Endothelial cell of umbilical vein (primary cell): ENCODE data around the gene PEAR1. TPM values are rescaled to one million over a fixed set of nuclear protein-coding genes. Genes with fewer than 3 reads are reported as not detected.

Experiments used
- BruUV-seq: library from RNA; stranded (reverse); fragments of 400-500 nt; replicated peaks from 2 replicates; lab custom pipeline; 2021; lab: Mats Ljungman, UMichigan
- CTCF ChIA-PET: fragments of 300-600, 350-600 bp; sonication (Branson Sonifier 250); formaldehyde crosslinking; loops from one replicate; lab custom pipeline; 2021; ENCODE audit warnings: antibody characterized with exemption, inconsistent platforms; lab: Charles Lee
- POLR2A ChIA-PET: fragments of 300-600, 350-600 bp; sonication (Branson Sonifier 250); formaldehyde crosslinking; loops from one replicate; lab custom pipeline; 2021; ENCODE audit warnings: antibody characterized with exemption, inconsistent platforms; lab: Charles Lee
- DNase-seq: peaks from one replicate; pipeline ENCODE4 v3.0.0-alpha.2; 2011; ENCODE audit warnings: low read depth, low spot score
- FAIRE-seq: peaks from 2 replicates; lab custom pipeline; 2011; peaks lifted over from hg19 to GRCh38; lab: Jason Lieb, UNC
- H2AFZ ChIP-seq: 2 replicates; pipeline ENCODE4 v1.6.0; 2012; ENCODE audit warnings: low read depth, low read length, control low read depth, inconsistent platforms
- H3K27ac ChIP-seq: 2 replicates; pipeline ENCODE4 v1.5.1; 2011; ENCODE audit warnings: low read depth, mild to moderate bottlenecking, control low read depth, low read length, moderate library complexity; ENCODE audit not compliant: insufficient read depth
- H3K27me3 ChIP-seq, 2 experiments: 2 replicates each; pipeline versions ENCODE4 v1.6.0 to v1.6.1; 2011; ENCODE audit warnings: low read length in 2 of 2, mixed read lengths in 1 of 2; ENCODE audit not compliant: control insufficient read depth in 2 of 2, insufficient read depth in 2 of 2
- H3K36me3 ChIP-seq, 2 experiments: 2 replicates in 1 of 2; 3 replicates in 1 of 2; pipeline ENCODE4 v1.5.1; 2011; ENCODE audit warnings: low read length in 2 of 2, mild to moderate bottlenecking in 1 of 2, moderate library complexity in 1 of 2; ENCODE audit not compliant: control insufficient read depth in 2 of 2, insufficient read depth in 2 of 2; ENCODE audit errors: extremely low read depth in 1 of 2
- H3K4me1 ChIP-seq: 3 replicates; pipeline ENCODE4 v1.5.1; 2011; ENCODE audit warnings: mild to moderate bottlenecking, low read length; ENCODE audit not compliant: control insufficient read depth, insufficient read depth; ENCODE audit errors: extremely low read depth
- H3K4me2 ChIP-seq: 2 replicates; pipeline ENCODE4 v1.6.1; 2011; ENCODE audit warnings: low read length, control low read depth, mixed read lengths; ENCODE audit not compliant: insufficient read depth
- H3K4me3 ChIP-seq, 3 experiments: fragments of 200-600 bp in 1 of 3; sonication (generic), shearing (Covaris generic) in 1 of 3; replicated peaks in 1 of 3; 2 replicates each; pipeline ENCODE4 v1.5.1; 2011 to 2016; ENCODE audit warnings: control low read depth in 3 of 3, low read length in 3 of 3, mild to moderate bottlenecking in 2 of 3, inconsistent platforms in 1 of 3, low read depth in 1 of 3, moderate library complexity in 1 of 3; ENCODE audit not compliant: insufficient read depth in 1 of 3
- H3K79me2 ChIP-seq: 2 replicates; pipeline ENCODE4 v1.6.0; 2012; ENCODE audit warnings: low read length, inconsistent platforms; ENCODE audit not compliant: control insufficient read depth, insufficient read depth
- H3K9ac ChIP-seq: replicated peaks from 2 replicates; pipeline ENCODE3; 2011; ENCODE audit warnings: low read length, control low read depth; ENCODE audit not compliant: insufficient read depth; ENCODE audit errors: extremely low read depth
- H3K9me1 ChIP-seq: replicated peaks from 3 replicates; pipeline ENCODE4 v1.6.0; 2011; ENCODE audit warnings: mild to moderate bottlenecking, low read length; ENCODE audit not compliant: control insufficient read depth, insufficient read depth; ENCODE audit errors: extremely low read depth
- H3K9me3 ChIP-seq: replicated peaks from 2 replicates; pipeline ENCODE4 v1.5.1; 2012; ENCODE audit warnings: low read length, inconsistent platforms; ENCODE audit not compliant: control insufficient read depth, insufficient read depth
- H4K20me1 ChIP-seq: replicated peaks from 2 replicates; pipeline ENCODE3; 2011; ENCODE audit warnings: mild to moderate bottlenecking, low read length; ENCODE audit not compliant: control insufficient read depth, insufficient read depth; ENCODE audit errors: extremely low read depth
- CTCF ChIP-seq, 2 donors: IDR thresholded peaks; 1 replicate in 1 of 2; 2 replicates in 1 of 2; pipeline ENCODE4 v1.5.1; 2011; ENCODE audit warnings: low read length in 2 of 2, mild to moderate bottlenecking in 2 of 2, moderate library complexity in 2 of 2, control low read depth in 1 of 2, inconsistent platforms in 1 of 2, low read depth in 1 of 2; ENCODE audit not compliant: insufficient read depth in 1 of 2; ENCODE audit errors: extremely low read depth in 1 of 2
- EZH2 ChIP-seq: IDR thresholded peaks from 2 replicates; pipeline ENCODE4 v1.6.1; 2012; ENCODE audit warnings: borderline replicate concordance, low read depth, mild to moderate bottlenecking, moderate library complexity, low read length, inconsistent platforms; ENCODE audit not compliant: severe bottlenecking
- FOS ChIP-seq: IDR thresholded peaks from 2 replicates; pipeline ENCODE4 v1.6.1; 2011; ENCODE audit warnings: mild to moderate bottlenecking, low read length, moderate library complexity, borderline replicate concordance; ENCODE audit not compliant: insufficient read depth
- GATA2 ChIP-seq: IDR thresholded peaks from 2 replicates; pipeline ENCODE4 v1.7.0; 2011; ENCODE audit warnings: low read depth, mild to moderate bottlenecking, moderate library complexity, mixed read lengths, low read length; ENCODE audit not compliant: insufficient read length, insufficient read depth
- JUN ChIP-seq: IDR thresholded peaks from 2 replicates; pipeline ENCODE4 v1.6.1; 2011; ENCODE audit warnings: borderline replicate concordance, low read depth; ENCODE audit not compliant: insufficient read length, insufficient read depth
- MAX ChIP-seq: IDR thresholded peaks from 2 replicates; pipeline ENCODE4 v1.6.1; 2011; ENCODE audit not compliant: insufficient read depth, insufficient read length
- MYC ChIP-seq: IDR thresholded peaks from one replicate; pipeline ENCODE4 v1.6.1; 2011; ENCODE audit warnings: mild to moderate bottlenecking, low read depth, low read length
- POLR2A ChIP-seq: IDR thresholded peaks from 2 replicates; pipeline ENCODE4 v1.6.1; 2012; ENCODE audit warnings: low read depth, mild to moderate bottlenecking, control low read depth, low read length
- POLR2AphosphoS5 ChIP-seq: IDR thresholded peaks from 2 replicates; pipeline ENCODE4 v1.6.1; 2012; ENCODE audit warnings: low read depth, mild to moderate bottlenecking, control low read depth, low read length, moderate library complexity; ENCODE audit not compliant: insufficient read depth
- dilution Hi-C: fragments of 300-500 bp; cut with MboI; formaldehyde crosslinking; loops from one replicate; pipeline ENCODE4 v1.15.0; 2019; ENCODE audit warnings: low sequenced_read_pairs; ENCODE audit not compliant: extremely low pct_ligation_motif_present
- intact Hi-C: fragments of 100-400 bp; cut with micrococcal nuclease; formaldehyde crosslinking; loops from one replicate; pipeline ENCODE4 v1.10.0; 2022
- polyA plus RNA-seq, 4 experiments: library from polyadenylated mRNA; depleted of rRNA in 3 of 4; stranded (reverse) in 3 of 4; unstranded in 1 of 4; fragments of >200 nt; gene quantifications; 2 replicates each; pipeline versions ENCODE4 v1.2.1 to v1.2.3, GENCODE V29; 2011 to 2012; ENCODE audit warnings: missing spikeins in 1 of 4
- total RNA-seq: library from RNA; stranded (reverse); gene quantifications from 2 replicates; pipeline ENCODE4 v1.2.3, GENCODE V29; 2021

Gene PEAR1
- total and polyA plus RNA-seq, 2 donors (not counting 3 experiments of a cell fraction or from before 2014, with no cell fraction given): 90.7 to 106 TPM

- peak overlapping the region; percentile 95 for H3K27ac ChIP-seq
- peak overlapping the region in 1 of 3 experiments; percentile 34 for H3K4me3 ChIP-seq
- H3K9me3 ChIP-seq: no peaks in the 10 kb centered on the region
- peak overlapping the region; percentile 96 for H3K4me2 ChIP-seq
- no peaks in the 10 kb centered on the region for H3K36me3 ChIP-seq
- H2AFZ ChIP-seq: no peak overlapping the region
- no peaks in the 10 kb centered on the region for H3K9me1 ChIP-seq
- peaks cover 75% of the 10 kb centered on the region for H3K4me1 ChIP-seq
- intact Hi-C loops: loop anchor here (2.0 to 10.0 kb wide), 2 partner anchors 236 to 392 kb away; partner anchors contain the start of gene MEF2D
- ChIA-PET POLR2A (no interaction called here), CTCF (interaction anchor here (0.9 to 2.8 kb wide), 7 partner anchors 7 to 208 kb away, joined by 3 to 14 read pairs (median 6); partner anchors contain the start of gene LRRC71)
- BruUV-seq: TSS peak; percentile 62
- H3K27me3 ChIP-seq: no peaks in the 10 kb centered on the region
- peak overlapping the region; percentile 84 for H3K9ac ChIP-seq
- FAIRE-seq: no peak
- no peaks in the 10 kb centered on the region for H4K20me1 ChIP-seq
- H3K79me2 ChIP-seq: peaks cover 84% of the 10 kb centered on the region
- TF ChIP-seq CTCF (IDR thresholded peaks at IDR 0.05; ENCODE audit: extremely low read depth in 1 of 2, insufficient read depth in 1 of 2, low read depth in 1 of 2, low read length in 2 of 2): no peak
- peak; percentile 3 for TF ChIP-seq POLR2AphosphoS5
- TF ChIP-seq MYC: no peak
- TF ChIP-seq EZH2: no peak
- TF ChIP-seq POLR2A: peak; percentile 53
- no peak for TF ChIP-seq GATA2
- no peak for TF ChIP-seq MAX
- peak; percentile 16 for TF ChIP-seq JUN
- peak; percentile 43 for TF ChIP-seq FOS
- DNase-seq: peak; percentile 61
- dilution Hi-C loops: no loop called here
Measured at GRCh38 chr1:156897078-156897825, 3.7 kb downstream of the PEAR1 start.
